ENCODE data around the gene SLC4A2.

SLC4A2 gene

GRCh38 chr7:151016942-151017341 lies 42.4 kb upstream of the SLC4A2 start:
- TF ChIP-seq CTCF (conservative IDR thresholded peaks at IDR 0.05; ENCODE audit: low read depth, low read length) = no peak
- DNase-seq (ENCODE audit: low read depth) = no peak
- H3K4me3 ChIP-seq (ENCODE audit: low read depth, low read length) = no peak overlapping the region

DNA sequence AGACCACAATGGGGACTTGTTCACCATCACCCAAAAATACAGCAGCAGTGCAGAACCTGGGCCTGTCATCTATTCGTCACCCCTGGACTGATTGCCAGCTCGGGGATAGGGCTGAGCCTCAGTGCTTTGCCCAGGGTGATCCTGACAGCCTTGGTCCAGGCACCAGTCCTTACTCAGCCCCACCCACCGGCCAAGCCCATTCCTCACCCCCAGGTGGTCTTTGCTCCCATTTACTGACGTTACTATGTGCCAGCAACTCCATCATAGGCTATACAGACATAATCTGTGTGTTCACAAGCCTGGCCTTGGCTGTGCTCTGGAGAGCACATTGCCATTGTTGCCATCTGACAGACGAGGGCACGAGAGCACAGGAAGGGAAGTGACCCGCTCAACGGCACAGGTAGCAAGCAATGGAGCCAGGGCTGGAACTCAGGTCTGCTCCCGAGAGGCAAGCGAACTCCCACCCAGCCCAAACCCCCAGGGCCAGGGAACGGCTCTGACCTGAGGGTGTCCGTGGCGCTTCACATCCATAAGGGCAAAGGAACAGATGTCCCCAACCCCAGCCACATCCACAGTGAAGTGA lies 41.9 kb upstream of the SLC4A2 start:
- no peak overlapping the region for H3K4me3 ChIP-seq (ENCODE audit: low read depth, low read length)
- no peak for TF ChIP-seq CTCF (conservative IDR thresholded peaks at IDR 0.05; ENCODE audit: low read depth, low read length)
- DNase-seq (ENCODE audit: low read depth) = no peak

DNA sequence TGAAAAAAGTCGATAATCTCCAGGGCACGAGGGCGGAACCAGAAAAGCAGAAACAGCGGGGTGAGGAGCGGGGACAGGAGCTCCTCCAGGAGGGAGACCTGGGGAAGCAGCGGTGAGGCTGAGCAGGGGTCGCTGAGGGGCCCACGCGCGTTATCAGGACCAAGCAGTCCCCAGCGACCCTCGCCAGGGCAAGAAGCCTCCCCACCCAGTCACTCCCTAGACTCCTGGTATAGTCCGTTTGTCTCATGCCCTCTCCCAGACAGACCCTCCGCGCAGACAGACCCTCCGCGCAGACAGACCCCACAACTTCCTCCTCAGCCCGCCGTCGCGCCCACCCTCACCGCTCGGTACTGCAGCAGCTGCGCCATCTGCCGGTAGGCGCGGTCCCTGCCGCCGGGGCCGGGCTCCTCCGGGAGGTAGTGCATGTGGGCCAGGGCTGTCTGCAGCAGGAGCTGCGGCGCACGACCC lies 41.4 kb upstream of the SLC4A2 start:
- TF ChIP-seq CTCF (conservative IDR thresholded peaks at IDR 0.05; ENCODE audit: low read depth, low read length) = peak; percentile 87
- H3K4me3 ChIP-seq (ENCODE audit: low read depth, low read length) = no peak overlapping the region
- peak; percentile 57 for DNase-seq (ENCODE audit: low read depth)

GRCh38 chr7:151018421-151019129 lies 40.8 kb upstream of the SLC4A2 start:
- DNase-seq (ENCODE audit: low read depth) = peak; percentile 44
- no peak for TF ChIP-seq CTCF (conservative IDR thresholded peaks at IDR 0.05; ENCODE audit: low read depth, low read length)
- peak overlapping the region; percentile 26 for H3K4me3 ChIP-seq (ENCODE audit: low read depth, low read length)

- TF ChIP-seq CTCF (conservative IDR thresholded peaks at IDR 0.05; ENCODE audit: low read depth, low read length) = no peak
- DNase-seq (ENCODE audit: low read depth) = no peak
- peak overlapping the region; percentile 26 for H3K4me3 ChIP-seq (ENCODE audit: low read depth, low read length)
These were observed 40.3 kb upstream of the SLC4A2 start for GRCh38 chr7:151019130-151019447.

DNA sequence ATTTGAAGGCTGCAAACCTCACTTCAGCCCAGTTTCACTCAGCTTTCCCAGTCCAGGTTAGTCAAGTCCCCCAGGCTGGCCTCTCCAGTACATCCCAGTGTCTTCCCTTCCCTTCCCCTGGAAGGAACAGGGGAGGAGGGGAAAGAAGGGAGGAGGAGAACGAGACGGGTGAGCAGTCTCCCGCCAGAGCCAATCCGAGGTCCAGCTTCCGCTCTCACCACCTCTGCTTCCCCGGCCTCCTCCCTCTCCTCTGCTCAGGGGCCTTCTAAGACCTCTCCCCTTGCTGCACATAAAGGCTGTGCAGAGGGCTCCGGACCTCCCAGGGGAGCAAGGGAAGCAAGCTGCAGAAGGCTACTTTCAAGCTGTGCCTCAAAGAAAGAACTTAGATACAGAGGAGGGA lies 39.2 kb upstream of the SLC4A2 start:
- no peak overlapping the region for H3K4me3 ChIP-seq (ENCODE audit: low read depth, low read length)
- TF ChIP-seq CTCF (conservative IDR thresholded peaks at IDR 0.05; ENCODE audit: low read depth, low read length) = no peak
- no peak for DNase-seq (ENCODE audit: low read depth)

DNA sequence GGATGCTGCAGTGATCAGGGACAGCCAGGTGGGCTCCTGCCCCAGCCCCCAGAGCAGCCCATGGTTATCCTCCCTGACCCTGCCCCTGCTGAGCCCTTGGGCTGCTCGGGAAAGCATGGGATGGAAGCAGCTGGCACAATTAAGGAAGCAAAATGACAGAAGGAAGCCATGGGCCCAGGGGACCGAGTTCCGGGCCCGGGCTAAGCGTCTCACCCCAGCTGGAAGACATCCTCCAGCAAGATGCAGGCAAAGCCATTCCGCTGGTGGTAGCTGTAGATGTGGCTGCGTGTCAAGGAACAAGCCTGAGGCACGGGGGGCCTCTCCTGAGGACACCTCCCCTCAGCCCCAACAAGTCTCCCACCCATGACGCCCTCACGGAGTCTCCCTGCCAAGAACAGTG lies 36.2 kb upstream of the SLC4A2 start:
- no peak for TF ChIP-seq CTCF (conservative IDR thresholded peaks at IDR 0.05; ENCODE audit: low read depth, low read length)
- no peak overlapping the region for H3K4me3 ChIP-seq (ENCODE audit: low read depth, low read length)
- no peak for DNase-seq (ENCODE audit: low read depth)
